PC-3 (cell line): Measurements from ENCODE around the gene CYCS. TPM values are rescaled to one million over a fixed set of nuclear protein-coding genes. Genes with fewer than 3 reads are reported as not detected.
"Not testable (repeated sequence)": the region's sequence is repeated elsewhere in the genome, so short reads cannot be mapped to it uniquely, and the experiment has no call there.

Experiments
- ATAC-seq: fragments of 200-7000 bp; cut with Tn5 transposase; 2 replicates; pipeline ENCODE4 v1.9.1; 2020; ENCODE audit warnings: mild to moderate bottlenecking, moderate library complexity
- BruUV-seq: library from RNA; stranded (reverse); fragments of 400-500 nt; replicated peaks from 2 replicates; lab custom pipeline; 2021; lab: Mats Ljungman, UMichigan
- CTCF ChIA-PET: fragments of 300-600 bp; sonication (Branson Sonifier 250); formaldehyde crosslinking; loops from one replicate; lab custom pipeline; 2022; ENCODE audit warnings: antibody characterized with exemption; lab: Charles Lee
- POLR2A ChIA-PET: fragments of 300-600 bp; sonication (Branson Sonifier 250); formaldehyde crosslinking; loops from one replicate; lab custom pipeline; 2022; ENCODE audit warnings: antibody characterized with exemption; ENCODE audit not compliant: unreplicated experiment; lab: Charles Lee
- DNase-seq: peaks from one replicate; pipeline ENCODE4 v3.0.0-alpha.2; 2015
- H2AFZ ChIP-seq: fragments of 300-600 bp; sonication (generic); 2 replicates; pipeline ENCODE4 v1.6.0; 2016; ENCODE audit warnings: antibody characterized with exemption, low read length
- H3F3A ChIP-seq: fragments of 300-600 bp; sonication (generic); one replicate; pipeline ENCODE4 v1.6.0; 2017; ENCODE audit warnings: antibody characterized with exemption, low read length, control low read depth, mild to moderate bottlenecking; ENCODE audit not compliant: unreplicated experiment
- H3K27ac ChIP-seq: fragments of 300-600 bp; sonication (generic); 2 replicates; pipeline ENCODE4 v1.5.1; 2016; ENCODE audit warnings: mild to moderate bottlenecking, low read length
- H3K27me3 ChIP-seq: fragments of 300-600 bp; sonication (generic); 2 replicates; pipeline ENCODE4 v1.6.1; 2016; ENCODE audit warnings: low read length, mixed read lengths
- H3K36me3 ChIP-seq: fragments of 300-600 bp; sonication (generic); 2 replicates; pipeline ENCODE4 v1.6.1; 2016; ENCODE audit warnings: low read depth, mixed run types, low read length, mixed read lengths
- H3K4me1 ChIP-seq: fragments of 300-600 bp; sonication (generic); 2 replicates; pipeline ENCODE4 v1.5.1; 2016; ENCODE audit warnings: low read length; ENCODE audit not compliant: insufficient read depth
- H3K4me2 ChIP-seq: fragments of 300-600 bp; sonication (generic); 2 replicates; pipeline ENCODE4 v1.6.0; 2016; ENCODE audit warnings: low read length
- H3K4me3 ChIP-seq: fragments of 300-600 bp; sonication (generic); 2 replicates; pipeline ENCODE4 v1.5.1; 2016; ENCODE audit warnings: mild to moderate bottlenecking, low read length, mixed read lengths
- H3K79me2 ChIP-seq: fragments of 300-600 bp; sonication (generic); 2 replicates; pipeline ENCODE4 v1.6.1; 2017; ENCODE audit warnings: low read length, mixed read lengths
- H3K9ac ChIP-seq: fragments of 300-600 bp; sonication (generic); 2 replicates; pipeline ENCODE4 v1.6.0; 2016; ENCODE audit warnings: mild to moderate bottlenecking, low read length
- H3K9me2 ChIP-seq: fragments of 300-600 bp; sonication (generic); replicated peaks from 2 replicates; pipeline ENCODE4 v1.6.1; 2016; ENCODE audit warnings: mixed run types, low read length, mixed read lengths
- H3K9me3 ChIP-seq: fragments of 300-600 bp; sonication (generic); 2 replicates; pipeline ENCODE4 v1.6.1; 2016; ENCODE audit warnings: low read length, mixed read lengths
- H4K20me1 ChIP-seq: fragments of 300-600 bp; sonication (generic); 2 replicates; pipeline ENCODE4 v1.6.1; 2016; ENCODE audit warnings: low read length, mixed read lengths
- EZH2 ChIP-seq: fragments of 300-600 bp; sonication (generic); IDR thresholded peaks from one replicate; pipeline ENCODE4 v1.6.1; 2017; ENCODE audit warnings: antibody characterized with exemption, mild to moderate bottlenecking, low read length; ENCODE audit not compliant: unreplicated experiment
- EZH2phosphoT487 ChIP-seq: fragments of 300-600 bp; sonication (generic); IDR thresholded peaks from 2 replicates; pipeline ENCODE4 v1.6.1; 2018; ENCODE audit warnings: mild to moderate bottlenecking, antibody characterized with exemption, low read length, borderline replicate concordance
- intact Hi-C: fragments of 100-400 bp; cut with micrococcal nuclease; formaldehyde crosslinking; loops from 2 replicates; pipeline ENCODE4 v1.9.0; 2023
- total RNA-seq: library from RNA; depleted of rRNA; stranded (reverse); fragments of >200 nt; gene quantifications from 2 replicates; pipeline ENCODE4 v1.2.3, GENCODE V29; 2014
- TF ChIP-seq, protein P1 (sequence below): fragments of 300-600 bp; sonication (generic); conservative IDR thresholded peaks from 2 replicates; pipeline ENCODE4 v1.5.1; 2017; ENCODE audit warnings: antibody characterized with exemption, low read depth, mild to moderate bottlenecking, low read length

Gene CYCS
- total RNA-seq, 1 experiment from 2014 or later = 101 TPM

DNA sequence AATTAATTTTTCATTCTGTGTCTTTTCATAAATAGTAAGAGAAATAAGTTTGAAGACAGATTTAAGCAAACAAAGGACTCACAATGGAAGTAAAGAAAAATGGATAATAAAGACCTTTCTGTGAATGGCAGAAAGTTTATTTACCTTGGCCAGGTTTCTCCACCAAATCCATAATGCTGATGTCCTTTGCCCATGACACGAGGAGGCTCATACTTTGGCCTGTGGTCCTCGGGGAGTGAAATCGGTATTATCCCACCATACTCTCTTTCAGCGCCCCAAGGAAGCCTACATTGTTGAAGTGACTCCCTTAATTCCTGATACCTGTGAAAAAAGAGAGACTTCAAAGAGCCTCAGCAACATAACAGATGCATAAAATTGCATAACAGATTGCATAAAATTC, 43.1 kb upstream of the CYCS start:
- Histone ChIP-seq H4K20me1 (no peaks in the 10 kb centered on the region), H3K27ac (no peak overlapping the region)
- intact Hi-C loops = no loop called here

DNA sequence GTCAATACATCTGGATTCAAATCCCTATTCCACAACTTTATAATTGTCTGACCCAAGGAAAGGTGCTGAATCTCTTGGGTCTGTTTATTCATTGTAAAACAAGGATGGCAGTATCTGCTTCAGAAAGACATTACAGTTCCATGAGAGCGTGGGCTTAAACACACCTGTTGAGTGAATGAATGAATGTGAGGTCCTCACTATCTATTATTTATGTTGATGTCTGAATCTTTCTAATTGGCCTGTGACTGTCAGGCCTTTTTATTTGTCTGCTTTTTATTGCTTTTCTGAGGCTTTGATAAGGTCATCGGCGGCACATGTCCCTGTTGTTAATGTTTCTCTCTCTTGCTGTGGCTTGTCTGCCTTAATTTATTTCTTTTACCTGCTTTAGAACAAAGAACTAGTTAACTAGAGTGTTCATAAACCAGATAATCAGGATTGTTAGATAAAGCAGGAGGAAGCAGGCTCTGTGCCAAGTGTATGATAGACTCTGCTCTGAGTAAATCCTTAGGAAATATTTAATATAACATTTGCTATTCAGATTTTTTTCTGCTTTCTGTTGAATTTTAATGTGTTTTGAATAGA, 42.3 kb upstream of the CYCS start:
- no peak overlapping the region for H3K4me2 ChIP-seq
- H3K4me3 ChIP-seq = no peak overlapping the region
- no peak overlapping the region for H3K27ac ChIP-seq
- BruUV-seq = no TSS peak
- H2AFZ ChIP-seq = no peak overlapping the region
- DNase-seq (no peak), ATAC-seq (no peak)
- no peaks in the 10 kb centered on the region for H3K9me2 ChIP-seq
- no peaks in the 10 kb centered on the region for H3K9me3 ChIP-seq
- ChIA-PET POLR2A (no interaction called here), CTCF (no interaction called here)
- no peaks in the 10 kb centered on the region for H3K27me3 ChIP-seq
- intact Hi-C loops = no loop called here
- no peaks in the 10 kb centered on the region for H4K20me1 ChIP-seq
- H3K36me3 ChIP-seq = no peaks in the 10 kb centered on the region
- H3K9ac ChIP-seq = no peak overlapping the region
- TF ChIP-seq, protein P1, sequence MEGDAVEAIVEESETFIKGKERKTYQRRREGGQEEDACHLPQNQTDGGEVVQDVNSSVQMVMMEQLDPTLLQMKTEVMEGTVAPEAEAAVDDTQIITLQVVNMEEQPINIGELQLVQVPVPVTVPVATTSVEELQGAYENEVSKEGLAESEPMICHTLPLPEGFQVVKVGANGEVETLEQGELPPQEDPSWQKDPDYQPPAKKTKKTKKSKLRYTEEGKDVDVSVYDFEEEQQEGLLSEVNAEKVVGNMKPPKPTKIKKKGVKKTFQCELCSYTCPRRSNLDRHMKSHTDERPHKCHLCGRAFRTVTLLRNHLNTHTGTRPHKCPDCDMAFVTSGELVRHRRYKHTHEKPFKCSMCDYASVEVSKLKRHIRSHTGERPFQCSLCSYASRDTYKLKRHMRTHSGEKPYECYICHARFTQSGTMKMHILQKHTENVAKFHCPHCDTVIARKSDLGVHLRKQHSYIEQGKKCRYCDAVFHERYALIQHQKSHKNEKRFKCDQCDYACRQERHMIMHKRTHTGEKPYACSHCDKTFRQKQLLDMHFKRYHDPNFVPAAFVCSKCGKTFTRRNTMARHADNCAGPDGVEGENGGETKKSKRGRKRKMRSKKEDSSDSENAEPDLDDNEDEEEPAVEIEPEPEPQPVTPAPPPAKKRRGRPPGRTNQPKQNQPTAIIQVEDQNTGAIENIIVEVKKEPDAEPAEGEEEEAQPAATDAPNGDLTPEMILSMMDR = no peak
- TF ChIP-seq EZH2 (no peak), EZH2phosphoT487 (no peak)
- no peaks in the 10 kb centered on the region for H3K4me1 ChIP-seq
- no peaks in the 10 kb centered on the region for H3F3A ChIP-seq
- H3K79me2 ChIP-seq = no peaks in the 10 kb centered on the region

More for the DNA sequence above, 43.1 kb upstream of the CYCS start:
- no peaks in the 10 kb centered on the region for H3K9me3 ChIP-seq
- no peaks in the 10 kb centered on the region for H3K9me2 ChIP-seq
- TF ChIP-seq EZH2 = no peak
- TF ChIP-seq EZH2phosphoT487 = no peak
- TF ChIP-seq, protein P1 = no peak
- H3K36me3 ChIP-seq = no peaks in the 10 kb centered on the region
- DNase-seq (no peak), ATAC-seq (no peak)
- ChIA-PET CTCF (no interaction called here), POLR2A (no interaction called here)
- H2AFZ ChIP-seq = no peak overlapping the region
- no TSS peak for BruUV-seq
- H3F3A ChIP-seq = no peaks in the 10 kb centered on the region
- no peak overlapping the region for H3K4me2 ChIP-seq
- H3K27me3 ChIP-seq = no peaks in the 10 kb centered on the region
- H3K9ac ChIP-seq = no peak overlapping the region
- H3K79me2 ChIP-seq = no peaks in the 10 kb centered on the region
- no peaks in the 10 kb centered on the region for H3K4me1 ChIP-seq
- no peak overlapping the region for H3K4me3 ChIP-seq

DNA sequence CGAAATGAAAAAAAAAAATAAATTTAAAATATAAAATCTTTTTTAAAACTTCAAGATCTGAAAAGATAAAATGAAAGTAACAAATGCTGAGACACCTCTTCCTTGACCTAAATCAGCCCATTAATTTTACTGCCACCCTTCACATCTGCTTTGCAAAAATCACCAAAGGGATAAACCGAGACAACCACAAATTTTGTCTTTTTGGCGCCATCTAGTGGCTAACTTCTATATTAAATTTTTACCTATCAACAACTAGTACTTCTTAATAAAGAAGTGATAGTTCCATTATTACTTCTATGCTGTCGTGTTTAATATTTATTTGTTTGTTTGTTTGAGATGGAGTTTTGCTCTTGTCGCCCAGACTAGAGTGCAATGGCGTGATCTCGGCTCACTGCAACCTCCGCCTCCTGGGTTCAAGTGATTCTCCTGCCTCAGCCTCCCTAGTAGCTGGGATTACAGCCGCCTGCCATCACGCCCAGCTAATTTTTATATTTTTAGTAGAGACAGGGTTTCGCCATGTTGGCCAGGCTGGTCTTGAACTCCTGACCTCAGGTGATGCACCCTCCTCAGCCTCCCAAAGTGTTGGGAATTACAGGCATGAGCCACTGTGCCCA, 35.0 kb upstream of the CYCS start:
- CTCF ChIA-PET = interaction anchor here (0.7 kb wide), 2 partner anchors 9 to 20 kb away, joined by 4 to 5 read pairs; no protein-coding TSS in a partner anchor
- DNase-seq = peak; percentile 72
- H3K36me3 ChIP-seq, H3K9me2 ChIP-seq, H3K4me3 ChIP-seq, H3K27ac ChIP-seq, H3K79me2 ChIP-seq, H3K4me2 ChIP-seq, H3K27me3 ChIP-seq, H2AFZ ChIP-seq, H3K9me3 ChIP-seq, H3K4me1 ChIP-seq, H3K9ac ChIP-seq, BruUV-seq, POLR2A ChIA-PET, H4K20me1 ChIP-seq, H3F3A ChIP-seq: not testable (repeated sequence)
- intact Hi-C loops = loop anchor here (2.0 to 5.0 kb wide), 2 partner anchors 35 to 63 kb away; partner anchors contain the start of gene CYCS
- ATAC-seq = peak; percentile 57
- TF ChIP-seq, protein P1 = peak; percentile 61
